CD4-positive, alpha-beta memory T cell (primary cell): ENCODE data around the gene ALX3. TPM values are rescaled to one million over a fixed set of nuclear protein-coding genes. Genes with fewer than 3 reads are reported as not detected.

Experiments used
- CTCF ChIA-PET: fragments of 350-600 bp; sonication (Branson Sonifier 250); formaldehyde crosslinking; loops from one replicate; lab custom pipeline; 2021; ENCODE audit warnings: inconsistent platforms; ENCODE audit not compliant: partially characterized antibody; lab: Charles Lee
- POLR2A ChIA-PET: fragments of 350-600 bp; sonication (Branson Sonifier 250); formaldehyde crosslinking; loops from one replicate; lab custom pipeline; 2021; ENCODE audit not compliant: partially characterized antibody; lab: Charles Lee
- DNase-seq, 5 donors: peaks; one replicate each; pipeline versions ENCODE4 v3.0.0 to v3.0.0-alpha.2; 2020 to 2022; ENCODE audit warnings: mixed read lengths in 1 of 5
- H3K27ac ChIP-seq: one replicate; pipeline ENCODE4 v1.7.0; 2013; ENCODE audit warnings: low read depth, low read length
- H3K27me3 ChIP-seq: 2 replicates; pipeline ENCODE4 v1.7.0; 2013; ENCODE audit warnings: mild to moderate bottlenecking, low read length, moderate library complexity; ENCODE audit not compliant: insufficient read depth
- H3K36me3 ChIP-seq: 2 replicates; pipeline ENCODE4 v1.7.0; 2013; ENCODE audit warnings: mild to moderate bottlenecking, low read length, moderate library complexity; ENCODE audit not compliant: insufficient read depth
- H3K4me1 ChIP-seq: 2 replicates; pipeline ENCODE4 v1.7.0; 2013; ENCODE audit warnings: mild to moderate bottlenecking, low read length, moderate library complexity; ENCODE audit not compliant: insufficient read depth
- H3K4me3 ChIP-seq, 2 donors: one replicate each; pipeline ENCODE4 v1.7.0; 2013; ENCODE audit warnings: low read length in 2 of 2, mild to moderate bottlenecking in 1 of 2
- H3K9me3 ChIP-seq, 2 donors: one replicate each; pipeline ENCODE4 v1.7.0; 2013; ENCODE audit warnings: low read length in 2 of 2, control low read depth in 1 of 2; ENCODE audit not compliant: control insufficient read depth in 1 of 2
- H3K27ac Mint-ChIP-seq, 7 donors: one replicate each; pipeline ENCODE4 v1.8.0; 2020 to 2021; ENCODE audit warnings: mixed read lengths in 7 of 7, mild to moderate bottlenecking in 6 of 7, inconsistent platforms in 3 of 7, moderate library complexity in 3 of 7
- H3K27me3 Mint-ChIP-seq, 2 donors: one replicate each; pipeline ENCODE4 v1.8.0; 2020 to 2021; ENCODE audit warnings: mixed read lengths in 2 of 2
- H3K36me3 Mint-ChIP-seq, 2 donors: one replicate each; pipeline ENCODE4 v1.8.0; 2020 to 2021; ENCODE audit warnings: mixed read lengths in 2 of 2, inconsistent platforms in 1 of 2, mild to moderate bottlenecking in 1 of 2
- H3K4me1 Mint-ChIP-seq, 4 donors: one replicate each; pipeline ENCODE4 v1.8.0; 2020 to 2021; ENCODE audit warnings: mixed read lengths in 4 of 4, mild to moderate bottlenecking in 1 of 4
- H3K4me3 Mint-ChIP-seq, 8 donors: one replicate each; pipeline ENCODE4 v1.8.0; 2020 to 2021; ENCODE audit warnings: mixed read lengths in 8 of 8, mild to moderate bottlenecking in 7 of 8, moderate library complexity in 6 of 8, inconsistent platforms in 3 of 8
- H3K9me3 Mint-ChIP-seq, 8 donors: one replicate each; pipeline ENCODE4 v1.8.0; 2020 to 2021; ENCODE audit warnings: mixed read lengths in 8 of 8, mild to moderate bottlenecking in 5 of 8, inconsistent platforms in 3 of 8, moderate library complexity in 1 of 8
- intact Hi-C: fragments of 100-400 bp; cut with micrococcal nuclease; formaldehyde crosslinking; loops from one replicate; pipeline ENCODE4 v1.15.1; 2023
- polyA plus RNA-seq, 2 donors: library from polyadenylated mRNA; unstranded; fragments of 300-500 nt; fragmentation: Illumina TruSeq; gene quantifications; one replicate each; pipeline ENCODE4 v1.2.3, GENCODE V29; 2021
- total RNA-seq, 2 experiments: library from RNA; stranded (reverse); gene quantifications; one replicate each; pipeline ENCODE4 v1.2.3, GENCODE V29; 2021

The ALX3 gene
- total and polyA plus RNA-seq, 4 experiments from 2014 or later = not detected

DNA sequence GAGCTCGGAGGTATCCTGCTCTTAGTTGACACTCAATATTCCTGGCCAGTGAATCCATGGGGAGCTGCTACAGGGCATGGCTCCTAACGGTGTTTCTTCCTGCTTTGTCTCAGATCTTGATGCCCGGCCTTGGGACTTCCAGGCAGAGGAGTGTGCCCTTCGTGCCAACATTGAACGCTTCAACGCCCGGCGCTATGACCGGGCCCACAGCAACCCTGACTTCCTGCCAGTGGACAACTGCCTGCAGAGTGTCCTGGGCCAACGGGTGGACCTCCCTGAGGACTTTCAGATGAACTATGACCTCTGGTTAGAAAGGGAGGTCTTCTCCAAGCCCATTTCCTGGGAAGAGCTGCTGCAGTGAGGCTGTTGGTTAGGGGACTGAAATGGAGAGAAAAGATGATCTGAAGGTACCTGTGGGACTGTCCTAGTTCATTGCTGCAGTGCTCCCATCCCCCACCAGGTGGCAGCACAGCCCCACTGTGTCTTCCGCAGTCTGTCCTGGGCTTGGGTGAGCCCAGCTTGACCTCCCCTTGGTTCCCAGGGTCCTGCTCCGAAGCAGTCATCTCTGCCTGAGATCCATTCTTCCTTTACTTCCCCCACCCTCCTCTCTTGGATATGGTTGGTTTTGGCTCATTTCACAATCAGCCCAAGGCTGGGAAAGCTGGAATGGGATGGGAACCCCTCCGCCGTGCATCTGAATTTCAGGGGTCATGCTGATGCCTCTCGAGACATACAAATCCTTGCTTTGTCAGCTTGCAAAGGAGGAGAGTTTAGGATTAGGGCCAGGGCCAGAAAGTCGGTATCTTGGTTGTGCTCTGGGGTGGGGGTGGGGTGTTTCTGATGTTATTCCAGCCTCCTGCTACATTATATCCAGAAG, 16.7 kb downstream of the ALX3 start:
- no peaks in the 10 kb centered on the region for H3K27me3 ChIP-seq
- H3K27ac ChIP-seq = no peak overlapping the region
- H3K4me3 ChIP-seq = no peak overlapping the region
- no peak overlapping the region for H3K4me3 Mint-ChIP-seq
- H3K27ac Mint-ChIP-seq = peak overlapping the region in 3 of 7 donors; percentile 37 to 83 (median 49)
- no peaks in the 10 kb centered on the region for H3K27me3 Mint-ChIP-seq
- intact Hi-C loops = loop anchor here (1.0 kb wide), 1 partner anchor 53 kb away; no protein-coding TSS in a partner anchor
- H3K36me3 Mint-ChIP-seq = peaks cover 69 to 94% of the 10 kb centered on the region in 2 donors
- ChIA-PET CTCF (interaction anchor here (1.0 to 12.2 kb wide), 14 partner anchors 9 to 507 kb away, joined by 3 to 120 read pairs (median 5); partner anchors contain the start of gene STRIP1), POLR2A (no interaction called here)
- peaks cover 71% of the 10 kb centered on the region for H3K36me3 ChIP-seq
- H3K4me1 Mint-ChIP-seq = peaks cover 1 to 9% (median 5%) of the 10 kb centered on the region in 4 donors
- no peaks in the 10 kb centered on the region for H3K9me3 Mint-ChIP-seq
- H3K9me3 ChIP-seq = no peaks in the 10 kb centered on the region
- H3K4me1 ChIP-seq = no peaks in the 10 kb centered on the region
- DNase-seq = peak; percentile 36 to 60 (median 53)

DNA sequence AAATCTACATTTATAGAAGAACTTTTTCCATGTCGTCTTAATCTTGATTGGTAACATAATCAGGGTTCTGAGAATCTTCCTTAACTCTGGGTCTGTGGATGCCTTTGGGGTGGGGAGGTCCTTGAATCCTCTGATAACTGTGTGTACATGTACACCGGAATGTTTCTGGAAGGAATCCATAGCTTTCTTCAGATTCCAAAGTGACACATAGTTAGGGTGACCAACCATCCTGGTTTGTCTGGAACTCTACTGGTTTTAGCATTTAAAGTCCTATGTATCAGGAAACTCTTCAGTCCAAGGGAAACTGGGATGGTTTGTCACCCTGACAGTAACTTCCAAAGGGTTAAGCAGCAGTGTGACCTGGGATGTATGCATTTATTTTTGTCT, 19.2 kb downstream of the ALX3 start:
- Histone ChIP-seq H3K4me3 (no peak overlapping the region), H3K4me1 (no peaks in the 10 kb centered on the region), H3K27ac (no peak overlapping the region), H3K27me3 (no peaks in the 10 kb centered on the region), H3K36me3 (peaks cover 71% of the 10 kb centered on the region), H3K9me3 (no peaks in the 10 kb centered on the region)
- POLR2A ChIA-PET = interaction anchor here (5.7 kb wide), 1 partner anchor 16 kb away, joined by 33 read pairs; the partner anchor contains the start of gene STRIP1
- CTCF ChIA-PET = interaction anchor here (1.1 to 12.2 kb wide), 9 partner anchors 8 to 412 kb away, joined by 3 to 120 read pairs (median 34); partner anchors contain the start of gene STRIP1
- no peaks in the 10 kb centered on the region for H3K9me3 Mint-ChIP-seq
- H3K4me1 Mint-ChIP-seq = peaks cover 1 to 8% (median 3%) of the 10 kb centered on the region in 4 donors
- intact Hi-C loops = no loop called here
- no peak overlapping the region for H3K4me3 Mint-ChIP-seq
- H3K36me3 Mint-ChIP-seq = peaks cover 73 to 92% of the 10 kb centered on the region in 2 donors
- H3K27me3 Mint-ChIP-seq = no peaks in the 10 kb centered on the region
- no peak overlapping the region for H3K27ac Mint-ChIP-seq
- DNase-seq = no peak

DNA sequence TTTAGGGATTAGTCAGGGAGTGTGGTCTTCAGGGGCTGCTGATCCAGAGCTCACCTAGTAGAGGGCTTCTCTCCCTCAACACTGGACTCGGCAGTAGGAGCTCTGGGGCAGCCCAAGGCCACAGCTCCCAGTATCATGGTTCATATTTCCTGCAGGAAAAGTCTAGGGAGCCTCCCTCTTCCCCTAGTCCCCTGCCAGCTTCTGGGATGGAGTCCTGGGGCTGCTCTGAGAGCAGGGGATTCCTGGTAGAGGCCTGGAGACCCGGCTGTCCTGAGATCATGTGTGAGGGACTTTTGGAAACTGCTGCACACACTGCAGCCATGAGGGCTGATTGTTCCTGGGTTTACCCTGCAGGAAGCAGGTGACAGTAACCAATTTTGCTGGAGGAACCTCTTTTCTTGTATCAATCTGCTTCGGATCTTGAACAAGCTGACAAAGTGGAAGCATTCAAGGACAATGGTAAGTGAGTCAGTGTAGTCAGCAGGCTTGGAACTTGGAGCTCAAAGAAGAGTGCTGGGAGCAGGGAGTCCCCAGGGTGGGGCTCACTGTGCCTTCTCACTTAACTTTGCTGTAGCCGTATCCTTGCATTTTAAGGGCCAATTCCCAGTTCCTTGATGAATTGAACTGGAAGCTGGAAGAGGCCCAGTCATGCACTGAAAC, 19.7 kb downstream of the ALX3 start:
- no peaks in the 10 kb centered on the region for H3K4me1 ChIP-seq
- ChIA-PET POLR2A (interaction anchor here (1.1 to 5.7 kb wide), 2 partner anchors 16 to 18 kb away, joined by 4 to 33 read pairs; partner anchors contain the start of gene STRIP1), CTCF (interaction anchor here (0.9 to 12.2 kb wide), 9 partner anchors 8 to 411 kb away, joined by 3 to 120 read pairs (median 8); partner anchors contain the start of gene STRIP1)
- no peaks in the 10 kb centered on the region for H3K9me3 Mint-ChIP-seq
- peaks cover 69 to 91% of the 10 kb centered on the region in 2 donors for H3K36me3 Mint-ChIP-seq
- no peak overlapping the region for H3K4me3 ChIP-seq
- H3K27me3 Mint-ChIP-seq = no peaks in the 10 kb centered on the region
- H3K4me3 Mint-ChIP-seq = no peak overlapping the region
- intact Hi-C loops = no loop called here
- no peaks in the 10 kb centered on the region for H3K9me3 ChIP-seq
- H3K27me3 ChIP-seq = no peaks in the 10 kb centered on the region
- peaks cover 1 to 8% (median 3%) of the 10 kb centered on the region in 4 donors for H3K4me1 Mint-ChIP-seq
- H3K27ac ChIP-seq = no peak overlapping the region
- peaks cover 70% of the 10 kb centered on the region for H3K36me3 ChIP-seq
- DNase-seq = no peak
- H3K27ac Mint-ChIP-seq = peak overlapping the region in 1 of 7 donors; percentile 16

DNA sequence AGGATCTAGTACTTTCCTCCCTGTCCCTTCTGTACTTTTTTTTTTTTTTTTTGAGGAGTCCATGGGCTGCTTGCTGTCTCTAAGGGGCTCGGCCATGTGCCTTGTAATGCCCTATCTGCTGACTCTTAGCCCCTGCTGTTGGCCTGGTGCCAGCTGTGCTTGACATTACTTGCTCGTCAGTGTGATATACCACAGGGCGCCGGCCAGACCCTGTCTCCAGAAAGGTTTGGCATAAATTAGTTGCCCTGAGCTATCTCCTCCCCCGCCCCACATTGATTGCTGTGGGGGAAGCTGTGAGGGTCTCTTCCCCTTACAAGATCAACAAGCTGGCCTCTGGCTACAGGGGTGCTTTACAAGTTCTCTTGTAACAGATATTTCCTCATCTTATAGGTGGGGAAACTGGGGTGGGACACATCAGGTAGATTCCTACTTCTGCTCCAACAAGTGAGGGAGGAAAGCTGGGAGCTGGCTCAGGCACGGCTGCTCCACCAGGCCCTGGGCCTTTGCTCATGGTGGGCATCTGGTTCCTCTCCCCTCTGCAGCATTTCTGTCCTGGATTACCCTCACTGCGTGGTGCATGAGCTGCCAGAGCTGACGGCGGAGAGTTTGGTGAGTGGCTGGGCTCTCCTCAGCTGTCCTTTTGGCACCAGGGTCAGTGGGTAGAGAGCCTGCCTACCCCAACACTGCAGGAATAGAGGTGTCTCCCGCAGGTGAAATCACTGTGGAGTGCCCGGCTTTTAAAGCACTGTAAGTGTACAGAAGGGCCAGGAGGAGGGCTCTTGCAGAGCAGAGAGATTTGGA, 20.5 kb downstream of the ALX3 start:
- Histone ChIP-seq H3K4me1 (no peaks in the 10 kb centered on the region), H3K4me3 (no peak overlapping the region), H3K27me3 (no peaks in the 10 kb centered on the region), H3K36me3 (peaks cover 75% of the 10 kb centered on the region), H3K9me3 (no peaks in the 10 kb centered on the region), H3K27ac (no peak overlapping the region)
- Mint-ChIP-seq H3K27me3 (no peaks in the 10 kb centered on the region), H3K4me1 (peaks cover 1 to 8% (median 3%) of the 10 kb centered on the region in 4 donors), H3K36me3 (peaks cover 68 to 90% of the 10 kb centered on the region in 2 donors), H3K9me3 (no peaks in the 10 kb centered on the region), H3K4me3 (no peak overlapping the region), H3K27ac (no peak overlapping the region)
- POLR2A ChIA-PET = interaction anchor here (1.1 to 5.7 kb wide), 2 partner anchors 15 to 19 kb away, joined by 4 to 33 read pairs; partner anchors contain the start of gene STRIP1
- intact Hi-C loops = no loop called here
- DNase-seq = no peak
- CTCF ChIA-PET = interaction anchor here (0.6 to 12.2 kb wide), 8 partner anchors 9 to 67 kb away, joined by 3 to 120 read pairs (median 21); partner anchors contain the start of gene STRIP1

DNA sequence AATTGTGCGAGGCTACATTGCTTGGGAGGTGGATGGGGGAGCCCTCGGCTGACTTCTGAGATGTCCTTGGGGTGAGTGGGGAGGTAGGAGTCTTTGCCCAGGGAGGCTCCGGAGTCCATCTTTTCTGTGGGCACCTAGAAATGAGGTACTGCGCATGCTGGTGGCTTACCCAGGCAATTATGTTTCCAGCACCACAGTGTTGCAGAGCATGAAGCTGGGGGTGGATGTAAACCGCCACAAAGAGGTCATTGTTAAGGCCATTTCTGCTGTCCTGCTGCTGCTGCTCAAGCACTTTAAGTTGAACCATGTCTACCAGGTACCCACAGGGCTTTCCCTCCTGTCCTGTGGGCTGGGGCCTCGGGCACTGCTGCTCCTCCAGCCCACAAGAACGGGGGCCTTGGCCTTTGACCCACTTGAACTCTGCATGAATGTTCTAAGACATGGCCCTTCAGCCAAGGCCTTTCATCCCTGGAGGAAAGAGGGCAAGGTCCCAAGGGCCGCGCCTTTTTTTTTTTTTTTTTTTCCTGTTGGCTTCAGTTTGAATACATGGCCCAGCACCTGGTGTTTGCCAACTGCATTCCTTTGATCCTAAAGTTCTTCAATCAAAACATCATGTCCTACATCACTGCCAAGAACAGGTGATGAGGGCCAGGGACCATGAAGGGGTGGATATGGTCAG, 21.4 kb downstream of the ALX3 start:
- no peaks in the 10 kb centered on the region for H3K27me3 ChIP-seq
- ChIA-PET CTCF (interaction anchor here (5.3 to 12.2 kb wide), 2 partner anchors 10 to 11 kb away, joined by 35 to 120 read pairs; partner anchors contain the start of gene STRIP1), POLR2A (interaction anchor here (5.7 kb wide), 1 partner anchor 14 kb away, joined by 33 read pairs; the partner anchor contains the start of gene STRIP1)
- peaks cover 66 to 87% of the 10 kb centered on the region in 2 donors for H3K36me3 Mint-ChIP-seq
- DNase-seq = no peak
- no peaks in the 10 kb centered on the region for H3K9me3 ChIP-seq
- no peak overlapping the region for H3K4me3 Mint-ChIP-seq
- H3K27ac ChIP-seq = no peak overlapping the region
- no peak overlapping the region for H3K27ac Mint-ChIP-seq
- peaks cover 74% of the 10 kb centered on the region for H3K36me3 ChIP-seq
- no peaks in the 10 kb centered on the region for H3K27me3 Mint-ChIP-seq
- H3K4me3 ChIP-seq = no peak overlapping the region
- peaks cover 1 to 8% (median 3%) of the 10 kb centered on the region in 4 donors for H3K4me1 Mint-ChIP-seq
- H3K4me1 ChIP-seq = no peaks in the 10 kb centered on the region
- H3K9me3 Mint-ChIP-seq = no peaks in the 10 kb centered on the region
- intact Hi-C loops = no loop called here

DNA sequence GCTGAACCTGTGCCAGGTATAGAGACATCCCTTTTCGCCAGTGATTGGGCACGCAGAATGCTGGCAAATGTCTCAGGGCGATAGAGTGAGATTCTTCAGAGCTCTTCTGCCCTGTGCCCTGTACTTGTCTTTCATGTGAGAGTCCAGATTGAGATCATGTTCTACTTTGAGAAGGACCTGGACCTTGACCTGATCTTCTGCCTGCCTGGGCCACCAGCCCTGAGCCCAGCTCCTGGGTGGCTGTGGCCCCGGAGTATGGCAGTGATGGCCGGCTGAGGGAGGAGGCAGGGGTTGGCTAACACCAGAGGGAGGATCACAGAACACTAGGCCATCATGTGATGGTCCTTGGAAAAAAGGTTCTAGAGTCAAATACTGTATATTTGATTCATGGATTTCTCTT, 22.2 kb downstream of the ALX3 start:
- H3K9me3 ChIP-seq = no peaks in the 10 kb centered on the region
- intact Hi-C loops = no loop called here
- Mint-ChIP-seq H3K9me3 (no peaks in the 10 kb centered on the region), H3K36me3 (peaks cover 65 to 86% of the 10 kb centered on the region in 2 donors), H3K27ac (no peak overlapping the region), H3K27me3 (no peaks in the 10 kb centered on the region), H3K4me3 (no peak overlapping the region), H3K4me1 (peaks cover 0 to under 1% (median 0%) of the 10 kb centered on the region in 4 donors)
- ChIA-PET POLR2A (interaction anchor here (5.7 kb wide), 1 partner anchor 13 kb away, joined by 33 read pairs; the partner anchor contains the start of gene STRIP1), CTCF (interaction anchor here (1.3 to 5.3 kb wide), 2 partner anchors 11 to 14 kb away, joined by 6 to 35 read pairs; no protein-coding TSS in a partner anchor)
- no peaks in the 10 kb centered on the region for H3K4me1 ChIP-seq
- H3K36me3 ChIP-seq = peaks cover 74% of the 10 kb centered on the region
- H3K4me3 ChIP-seq = no peak overlapping the region
- H3K27ac ChIP-seq = no peak overlapping the region
- no peaks in the 10 kb centered on the region for H3K27me3 ChIP-seq
- DNase-seq = no peak
